HL-60 (cell line): ENCODE data around the gene MRPL37.

Experiments used
- CTCF ChIP-seq: IDR thresholded peaks from one replicate; pipeline ENCODE4 v1.5.1; 2011; ENCODE audit warnings: low read length, control low read depth, inconsistent platforms; ENCODE audit not compliant: insufficient read depth
- POLR2AphosphoS5 ChIP-seq: IDR thresholded peaks from 2 replicates; pipeline ENCODE4 v1.6.1; 2012; ENCODE audit warnings: low read depth
- SPI1 ChIP-seq: IDR thresholded peaks from 2 replicates; pipeline ENCODE4 v1.6.1; 2012; ENCODE audit warnings: low read depth, mild to moderate bottlenecking, borderline replicate concordance

GRCh38 chr1:54222711-54223110 lies 22.7 kb downstream of the MRPL37 start:
- TF ChIP-seq SPI1 (no peak), POLR2AphosphoS5 (no peak), CTCF (no peak)
